Activated T-helper 2 cell treated with anti-CD3 and anti-CD28 coated beads, Interferon-gamma antibody, Interleukin-2, Interleukin-4, amounts not matched to agents 10 μg/mL and 5 μg/mL and 100 μg/mL, durations not matched to agents 14 hours and 24 hours and 36 hours (primary cell): ENCODE results near the gene SLTM. TPM values are rescaled to one million over a fixed set of nuclear protein-coding genes. Genes with fewer than 3 reads are reported as not detected.
"Not testable (repeated sequence)": the region's sequence is repeated elsewhere in the genome, so short reads cannot be mapped to it uniquely, and the experiment has no call there.

Source experiments
- DNase-seq: peaks from one replicate; pipeline ENCODE4 v3.0.0; 2021; ENCODE audit warnings: low spot score
- H3K27ac Mint-ChIP-seq: one replicate; pipeline ENCODE4 v1.8.0; 2021; ENCODE audit warnings: mixed read lengths
- H3K27me3 Mint-ChIP-seq: one replicate; pipeline ENCODE4 v1.8.0; 2021; ENCODE audit warnings: low read depth, mixed read lengths
- H3K36me3 Mint-ChIP-seq: one replicate; pipeline ENCODE4 v1.8.0; 2021; ENCODE audit warnings: low read depth, mixed read lengths
- H3K4me1 Mint-ChIP-seq: one replicate; pipeline ENCODE4 v1.8.0; 2021; ENCODE audit warnings: low read depth, mixed read lengths
- H3K4me3 Mint-ChIP-seq: one replicate; pipeline ENCODE4 v1.8.0; 2021; ENCODE audit warnings: low read depth, mild to moderate bottlenecking, moderate library complexity, mixed read lengths
- H3K9me3 Mint-ChIP-seq: one replicate; pipeline ENCODE4 v1.8.0; 2021; ENCODE audit warnings: mixed read lengths
- intact Hi-C: fragments of 100-400 bp; cut with micrococcal nuclease; formaldehyde crosslinking; loops from one replicate; pipeline ENCODE4 v1.15.1; 2023
- total RNA-seq: library from RNA; stranded (reverse); gene quantifications from 2 replicates; pipeline ENCODE4 v1.2.3, GENCODE V29; 2022

Gene SLTM
- total RNA-seq, 1 donor from 2014 or later, result 108 TPM

DNA sequence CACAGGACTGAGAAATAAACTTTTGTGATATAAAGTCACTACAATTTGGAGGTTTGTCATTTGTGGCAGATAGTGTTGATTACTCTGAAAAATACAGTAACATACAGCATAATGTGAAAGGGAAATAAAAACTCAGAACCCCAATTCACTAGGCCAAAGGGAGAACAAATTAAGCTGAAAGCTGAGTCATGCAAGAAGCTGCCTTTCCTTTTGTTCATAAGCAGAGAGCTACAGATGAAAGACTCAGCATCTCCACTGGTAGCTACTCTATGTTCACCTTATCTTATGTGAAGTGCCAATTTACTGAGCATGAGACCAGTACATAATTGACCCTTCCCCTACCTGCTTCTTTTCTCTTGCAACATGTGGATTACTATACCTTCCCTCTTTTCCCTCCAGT is 19.3 kb upstream of the SLTM start:
- Mint-ChIP-seq H3K4me1 (peaks cover 15% of the 10 kb centered on the region), H3K4me3 (no peak overlapping the region), H3K27me3 (peaks cover 4% of the 10 kb centered on the region), H3K36me3 (no peaks in the 10 kb centered on the region), H3K9me3 (no peaks in the 10 kb centered on the region), H3K27ac (no peak overlapping the region)
- no peak for DNase-seq
- intact Hi-C loops, result no loop called here

DNA sequence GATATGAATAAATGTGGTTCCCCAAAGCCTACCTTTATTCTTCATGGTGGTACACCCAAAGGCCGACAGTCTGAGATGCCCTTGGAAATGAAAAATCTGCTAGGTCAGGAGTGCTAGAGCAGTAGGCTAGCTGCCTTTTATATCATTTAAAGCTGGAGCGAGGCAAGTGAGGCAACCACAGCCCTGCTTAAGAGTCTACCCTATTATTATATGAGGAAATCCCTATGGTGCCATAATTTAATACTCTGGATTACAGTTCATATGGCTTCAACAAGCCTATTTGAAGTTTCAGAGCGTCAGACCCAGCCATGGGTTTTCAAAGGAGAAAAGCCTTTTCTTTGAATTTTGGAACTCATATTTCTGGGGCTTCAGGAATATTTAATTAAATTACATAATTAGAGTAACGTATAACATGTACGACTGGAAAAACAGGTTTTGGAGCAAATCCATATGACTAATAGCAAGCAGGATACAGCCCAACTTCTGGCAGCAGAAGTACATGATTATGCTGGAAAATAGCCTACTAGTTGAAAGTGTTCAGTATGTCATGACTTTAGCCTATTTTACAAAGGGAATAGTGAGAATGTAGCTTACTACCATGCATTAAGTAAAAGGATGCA is 18.0 kb upstream of the SLTM start:
- Mint-ChIP-seq H3K4me1 (peaks cover 12% of the 10 kb centered on the region), H3K36me3 (no peaks in the 10 kb centered on the region), H3K4me3 (no peak overlapping the region), H3K27me3 (peaks cover 3% of the 10 kb centered on the region), H3K9me3 (no peaks in the 10 kb centered on the region), H3K27ac (no peak overlapping the region)
- DNase-seq, result no peak
- intact Hi-C loops, result no loop called here

DNA sequence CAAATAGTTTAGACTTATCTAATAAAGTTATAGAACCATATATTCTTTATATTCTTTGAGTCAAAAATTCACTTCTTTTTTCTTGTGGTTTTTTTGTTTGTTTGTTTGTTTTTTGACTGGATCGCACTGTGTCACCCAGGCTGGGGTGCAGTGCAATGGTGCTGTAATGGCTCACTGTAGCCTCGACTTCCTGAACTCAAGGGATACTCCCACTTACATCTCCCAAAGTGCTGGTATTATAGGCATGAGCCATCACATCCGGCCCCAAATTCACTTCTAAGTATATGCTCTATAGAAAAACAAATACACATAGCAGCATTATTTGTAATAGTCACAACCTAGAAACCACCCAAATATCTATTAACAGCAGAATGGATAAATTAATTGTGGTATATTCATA is 13.7 kb upstream of the SLTM start:
- Mint-ChIP-seq H3K27ac (no peak overlapping the region), H3K9me3 (no peaks in the 10 kb centered on the region), H3K27me3 (peaks cover 3% of the 10 kb centered on the region), H3K36me3 (no peaks in the 10 kb centered on the region), H3K4me3 (no peak overlapping the region), H3K4me1 (peaks cover 1% of the 10 kb centered on the region)
- intact Hi-C loops, result no loop called here
- no peak for DNase-seq

DNA sequence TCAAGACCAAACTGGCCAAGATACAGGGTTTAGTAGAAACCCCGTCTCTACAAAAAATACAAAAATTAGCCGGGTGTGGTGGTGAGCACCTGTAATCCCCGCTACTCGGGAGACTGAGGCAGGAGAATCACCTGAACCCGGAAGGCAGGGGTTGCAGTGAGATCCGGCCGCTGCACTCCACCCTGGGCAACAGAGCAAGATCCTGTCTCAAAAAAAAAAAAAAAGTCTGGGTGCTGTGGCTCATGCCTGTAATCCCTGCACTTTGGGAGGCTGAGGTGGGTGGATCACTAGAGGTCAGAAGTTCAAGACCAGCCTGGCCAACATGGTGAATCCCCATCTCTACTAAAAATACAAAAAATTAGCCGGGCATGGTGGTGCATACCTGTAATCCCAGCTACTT is 1.5 kb upstream of the SLTM start:
- peaks cover 16% of the 10 kb centered on the region for H3K36me3 Mint-ChIP-seq
- H3K9me3 Mint-ChIP-seq, H3K27me3 Mint-ChIP-seq, DNase-seq: not testable (repeated sequence)
- peaks cover 16% of the 10 kb centered on the region for H3K4me1 Mint-ChIP-seq
- peak overlapping the region; percentile 89 for H3K4me3 Mint-ChIP-seq
- intact Hi-C loops, result loop anchor here (5.0 kb wide), 1 partner anchor 172 kb away; the partner anchor contains the start of gene CCNB2
- H3K27ac Mint-ChIP-seq, result peak overlapping the region; percentile 100

DNA sequence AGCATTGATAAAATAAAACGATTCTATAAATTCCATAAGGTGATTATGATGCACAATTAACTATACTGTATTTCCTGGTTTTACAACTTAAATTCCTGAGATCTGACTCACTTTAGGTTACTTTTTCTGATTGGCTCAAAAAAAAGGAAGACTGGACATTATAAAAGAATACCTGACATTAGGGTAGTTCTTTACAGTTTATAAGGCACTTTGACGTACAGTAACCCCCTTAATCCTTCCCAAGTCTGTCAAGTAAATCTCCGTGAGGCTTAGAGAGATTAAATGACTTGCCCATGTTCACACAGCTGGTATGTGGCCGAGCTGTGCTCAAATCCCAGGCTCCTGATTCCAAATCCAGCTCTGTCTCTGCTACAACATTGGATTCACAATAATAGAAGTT is 1.0 kb upstream of the SLTM start:
- Mint-ChIP-seq H3K27me3 (no peaks in the 10 kb centered on the region), H3K4me3 (peak overlapping the region; percentile 89), H3K9me3 (no peaks in the 10 kb centered on the region), H3K27ac (peak overlapping the region; percentile 100), H3K4me1 (peaks cover 16% of the 10 kb centered on the region), H3K36me3 (peaks cover 16% of the 10 kb centered on the region)
- DNase-seq, result no peak
- intact Hi-C loops, result loop anchor here (5.0 kb wide), 1 partner anchor 173 kb away; the partner anchor contains the start of gene CCNB2

DNA sequence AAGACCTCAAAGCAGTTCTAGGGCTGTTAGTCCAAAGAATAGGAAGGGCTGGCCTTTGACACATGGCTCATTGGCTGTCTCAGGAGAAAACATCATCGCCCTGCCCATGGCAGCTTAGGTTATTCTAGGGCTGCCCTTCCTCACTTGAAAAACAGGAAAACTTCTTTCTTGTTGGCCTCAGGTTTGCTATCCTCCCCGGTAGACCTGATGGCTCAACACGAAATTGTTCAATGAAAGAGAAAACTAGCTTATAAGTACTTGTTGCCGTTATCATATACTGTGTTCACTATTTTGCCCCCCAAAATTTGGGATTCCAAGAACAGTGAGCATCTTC is 602 bp upstream of the SLTM start:
- H3K9me3 Mint-ChIP-seq, result no peaks in the 10 kb centered on the region
- peak overlapping the region; percentile 100 for H3K27ac Mint-ChIP-seq
- H3K27me3 Mint-ChIP-seq, result no peaks in the 10 kb centered on the region
- peaks cover 16% of the 10 kb centered on the region for H3K4me1 Mint-ChIP-seq
- intact Hi-C loops, result loop anchor here (5.0 kb wide), 1 partner anchor 173 kb away; the partner anchor contains the start of gene CCNB2
- H3K4me3 Mint-ChIP-seq, result peak overlapping the region; percentile 89
- peaks cover 16% of the 10 kb centered on the region for H3K36me3 Mint-ChIP-seq
- no peak for DNase-seq

DNA sequence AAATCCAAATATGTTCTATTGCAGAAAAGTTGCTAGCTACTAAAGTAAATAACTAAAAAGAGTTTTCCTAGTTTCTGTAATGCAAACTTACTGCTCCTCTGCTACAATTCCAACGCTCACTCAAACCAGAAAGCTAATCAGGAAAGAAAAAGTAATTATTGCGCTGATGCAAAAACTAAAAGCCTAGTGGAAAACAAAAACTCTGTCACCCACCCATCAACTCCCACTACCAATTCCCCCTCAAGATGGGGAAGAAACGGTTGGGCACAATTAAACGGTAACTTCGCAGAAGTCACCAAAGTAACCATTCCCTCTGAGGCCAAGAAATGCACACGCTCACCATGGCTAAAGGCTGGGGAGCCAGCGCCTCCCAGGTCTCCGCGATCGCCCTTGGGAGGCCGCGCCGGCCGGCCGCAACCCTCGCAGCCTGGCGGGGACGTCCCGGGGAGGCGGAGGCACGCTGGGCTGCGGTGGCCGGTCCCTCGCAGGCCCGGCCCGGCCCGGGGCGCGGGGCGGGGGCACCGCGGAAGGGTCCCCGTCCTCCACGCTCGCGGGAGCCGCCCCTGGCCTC is 684 bp downstream of the SLTM start:
- intact Hi-C loops, result loop anchor here (1.0 to 5.0 kb wide), 3 partner anchors 54 to 175 kb away; partner anchors contain the start of genes CCNB2, MINDY2 and RNF111
- Mint-ChIP-seq H3K27ac (peak overlapping the region; percentile 96), H3K4me3 (peak overlapping the region; percentile 97), H3K36me3 (peaks cover 26% of the 10 kb centered on the region), H3K27me3 (no peaks in the 10 kb centered on the region), H3K4me1 (peaks cover 16% of the 10 kb centered on the region), H3K9me3 (no peaks in the 10 kb centered on the region)
- DNase-seq, result no peak

DNA sequence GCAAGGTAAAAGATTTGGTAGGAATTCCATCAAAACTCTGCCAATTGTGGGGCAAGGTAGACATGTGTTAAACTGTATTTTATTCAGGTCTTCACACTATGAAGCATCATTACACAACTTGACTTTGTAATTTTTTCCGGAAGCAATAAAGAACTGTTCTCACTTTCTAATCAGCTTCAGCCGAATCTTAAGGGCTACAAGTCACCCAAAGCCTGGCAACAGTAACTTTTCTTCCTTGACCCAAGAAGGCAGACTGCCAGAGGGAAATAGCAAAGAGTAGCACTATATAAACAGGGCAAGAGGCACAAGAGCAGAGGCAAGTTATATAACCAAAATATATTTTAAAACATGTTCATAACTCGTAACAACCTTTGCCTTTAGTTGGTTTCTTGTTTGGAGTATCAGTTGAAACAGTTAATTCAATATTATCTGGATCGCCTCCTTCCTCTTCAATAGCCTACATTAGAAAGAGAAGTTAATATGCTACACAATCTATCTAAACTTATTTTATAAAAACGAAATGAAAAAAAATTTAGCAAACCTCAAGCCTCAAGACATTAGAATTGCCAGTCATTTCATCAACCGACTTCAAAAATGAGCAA is 1.4 kb downstream of the SLTM start:
- H3K4me1 Mint-ChIP-seq, result peaks cover 13% of the 10 kb centered on the region
- DNase-seq, result no peak
- peaks cover 33% of the 10 kb centered on the region for H3K36me3 Mint-ChIP-seq
- intact Hi-C loops, result loop anchor here (2.0 to 5.0 kb wide), 2 partner anchors 55 to 175 kb away; partner anchors contain the start of genes CCNB2 and RNF111
- H3K9me3 Mint-ChIP-seq, result no peaks in the 10 kb centered on the region
- peak overlapping the region; percentile 97 for H3K4me3 Mint-ChIP-seq
- H3K27ac Mint-ChIP-seq, result peak overlapping the region; percentile 96
- H3K27me3 Mint-ChIP-seq, result no peaks in the 10 kb centered on the region

DNA sequence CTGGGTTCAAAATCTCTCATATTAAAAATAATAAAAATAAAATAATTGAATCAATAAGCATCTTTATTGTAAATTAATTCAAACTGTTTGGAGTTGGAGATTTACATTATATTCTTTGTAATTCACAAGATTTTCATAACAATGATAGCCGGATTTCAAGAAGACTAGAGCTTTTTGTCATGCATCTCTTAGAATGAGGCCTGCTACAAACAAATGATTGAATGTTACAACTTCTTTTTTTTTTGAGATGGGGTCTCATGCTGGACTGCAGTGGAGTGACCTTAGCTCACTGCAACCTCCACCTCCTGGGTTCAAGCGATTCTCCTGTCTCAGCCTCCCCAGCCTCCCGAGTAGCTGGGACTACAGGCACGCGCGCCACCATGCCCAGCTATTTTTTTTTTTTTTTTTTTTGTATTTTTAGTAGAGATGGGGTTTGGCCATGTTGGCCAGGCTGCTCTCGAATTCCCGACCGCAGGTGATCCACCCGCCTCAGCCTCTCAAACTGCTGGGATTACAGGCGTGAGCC is 3.5 kb downstream of the SLTM start:
- Mint-ChIP-seq H3K27ac (no peak overlapping the region), H3K4me1 (peaks cover 18% of the 10 kb centered on the region), H3K36me3 (peaks cover 52% of the 10 kb centered on the region), H3K4me3 (no peak overlapping the region), H3K9me3 (no peaks in the 10 kb centered on the region), H3K27me3 (no peaks in the 10 kb centered on the region)
- DNase-seq, result no peak
- intact Hi-C loops, result loop anchor here (5.0 kb wide), 1 partner anchor 177 kb away; the partner anchor contains the start of gene CCNB2

DNA sequence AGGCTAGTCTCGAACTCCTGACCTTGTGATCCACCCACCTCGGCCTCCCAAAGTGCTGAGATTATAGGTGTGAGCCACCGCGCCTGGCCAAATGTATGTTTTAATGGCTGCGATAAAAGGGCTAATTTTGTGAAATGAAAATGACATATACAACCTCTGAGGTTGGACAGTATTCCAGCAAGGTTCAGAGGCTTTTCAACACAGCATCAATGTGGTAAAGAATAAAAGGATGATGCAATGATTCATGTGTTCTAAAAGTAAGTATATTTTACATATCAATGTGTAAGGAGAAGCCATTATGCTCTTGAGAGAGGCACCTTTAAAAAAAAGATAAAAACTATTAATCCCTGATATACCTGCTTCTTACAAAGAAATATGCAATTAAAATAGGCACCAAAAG is 6.7 kb downstream of the SLTM start:
- intact Hi-C loops, result no loop called here
- no peak overlapping the region for H3K27ac Mint-ChIP-seq
- H3K9me3 Mint-ChIP-seq, result no peaks in the 10 kb centered on the region
- no peaks in the 10 kb centered on the region for H3K27me3 Mint-ChIP-seq
- no peak overlapping the region for H3K4me3 Mint-ChIP-seq
- DNase-seq, result no peak
- peaks cover 28% of the 10 kb centered on the region for H3K4me1 Mint-ChIP-seq
- H3K36me3 Mint-ChIP-seq, result peaks cover 63% of the 10 kb centered on the region

DNA sequence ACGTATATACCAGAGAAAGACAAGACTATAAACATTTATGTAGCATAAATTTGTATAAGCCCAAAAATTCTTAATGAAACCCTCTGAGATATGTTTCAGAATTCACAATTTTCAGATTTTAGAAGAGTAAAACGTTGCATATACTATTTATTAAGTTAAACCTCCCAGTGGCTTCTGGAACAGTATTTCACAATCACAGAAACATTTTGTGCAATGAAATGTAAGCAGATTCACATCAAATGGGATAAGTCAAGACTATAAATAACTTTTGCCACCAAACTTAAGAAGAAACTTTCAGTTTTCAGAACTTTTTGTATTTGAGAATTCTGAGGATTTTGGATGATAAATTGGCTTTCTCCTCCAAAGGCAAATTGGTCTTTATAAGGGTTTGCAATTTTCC is 9.2 kb downstream of the SLTM start:
- Mint-ChIP-seq H3K9me3 (no peaks in the 10 kb centered on the region), H3K36me3 (peaks cover 71% of the 10 kb centered on the region), H3K4me3 (no peak overlapping the region), H3K27me3 (no peaks in the 10 kb centered on the region), H3K27ac (peak overlapping the region; percentile 46), H3K4me1 (peaks cover 24% of the 10 kb centered on the region)
- no peak for DNase-seq
- intact Hi-C loops, result no loop called here

DNA sequence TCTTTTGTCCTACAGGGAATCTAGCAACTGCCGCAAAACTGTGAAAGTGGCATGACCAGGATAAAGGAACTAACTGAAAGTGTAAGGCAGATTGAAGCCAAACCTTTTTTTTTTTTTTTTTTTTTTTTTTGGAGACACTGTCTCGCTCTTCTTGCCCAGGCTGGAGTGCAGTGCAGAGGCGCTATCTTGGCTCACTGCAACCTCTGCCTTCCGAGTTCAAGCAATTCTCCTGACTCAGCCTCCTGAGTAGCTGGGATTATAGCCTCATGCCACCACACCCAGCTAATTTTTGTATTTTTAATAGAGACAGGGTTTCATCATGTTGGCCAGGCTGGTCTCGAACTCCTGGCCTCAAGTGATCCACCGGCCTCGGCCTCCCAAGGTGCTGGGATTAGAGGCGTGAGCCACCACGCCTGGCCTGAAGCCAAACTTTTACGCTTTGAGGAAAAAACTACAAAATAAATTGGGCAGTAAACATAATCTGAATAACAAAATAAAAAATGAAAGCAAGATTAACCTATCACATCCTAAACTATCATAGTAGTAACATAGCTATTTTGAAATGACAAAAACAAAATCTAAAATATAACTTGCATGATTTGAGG is 9.7 kb downstream of the SLTM start:
- no peak overlapping the region for H3K4me3 Mint-ChIP-seq
- H3K36me3 Mint-ChIP-seq, result peaks cover 69% of the 10 kb centered on the region
- DNase-seq, result no peak
- no peaks in the 10 kb centered on the region for H3K27me3 Mint-ChIP-seq
- no peaks in the 10 kb centered on the region for H3K9me3 Mint-ChIP-seq
- H3K4me1 Mint-ChIP-seq, result peaks cover 24% of the 10 kb centered on the region
- peak overlapping the region; percentile 46 for H3K27ac Mint-ChIP-seq
- intact Hi-C loops, result no loop called here

DNA sequence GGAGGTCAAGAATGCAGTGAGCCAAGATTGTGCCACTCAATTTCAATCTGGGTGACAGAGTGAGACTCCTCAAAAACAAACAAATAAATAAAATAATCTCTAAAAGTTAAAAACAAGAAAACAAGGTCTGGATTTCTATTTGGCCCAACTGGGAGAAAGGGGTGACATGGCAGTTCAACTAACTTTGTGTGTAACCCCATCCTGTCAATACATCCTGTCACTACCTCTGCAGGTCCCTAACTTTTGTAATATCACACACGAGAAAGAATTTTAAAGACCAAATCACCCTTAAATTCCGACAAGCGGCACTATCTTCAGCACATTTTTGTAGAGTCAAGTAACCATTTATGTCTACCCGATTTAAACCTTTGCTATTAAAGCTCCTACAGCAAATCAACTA is 10.2 kb downstream of the SLTM start:
- peaks cover 25% of the 10 kb centered on the region for H3K4me1 Mint-ChIP-seq
- H3K4me3 Mint-ChIP-seq, result no peak overlapping the region
- no peaks in the 10 kb centered on the region for H3K9me3 Mint-ChIP-seq
- H3K36me3 Mint-ChIP-seq, result peaks cover 65% of the 10 kb centered on the region
- no peak overlapping the region for H3K27ac Mint-ChIP-seq
- H3K27me3 Mint-ChIP-seq, result no peaks in the 10 kb centered on the region
- DNase-seq, result no peak
- intact Hi-C loops, result no loop called here
